HepG2 (cell line): ENCODE results near the gene HSPA1A. TPM values are rescaled to one million over a fixed set of nuclear protein-coding genes. Genes with fewer than 3 reads are reported as not detected.

Source experiments
- BCL6 ChIP-seq: IDR thresholded peaks from 2 replicates; pipeline ENCODE4 v1.6.1; 2016; ENCODE audit warnings: missing genetic modification reagents, missing compliant biosample characterization
- FOXP1 ChIP-seq, 2 experiments: fragments of 450-650 bp in 1 of 2; IDR thresholded peaks; 2 replicates each; pipeline ENCODE4 v1.6.1; 2017 to 2018; ENCODE audit warnings: antibody characterized with exemption in 1 of 2
- GATAD2A ChIP-seq: IDR thresholded peaks from 2 replicates; pipeline ENCODE4 v1.6.1; 2016
- GFI1 ChIP-seq: sonication (generic); formaldehyde crosslinking; IDR thresholded peaks from 2 replicates; pipeline ENCODE4 v1.5.0; 2020; ENCODE audit warnings: missing genetic modification reagents, mild to moderate bottlenecking, borderline replicate concordance
- HDAC2 ChIP-seq: sonication (generic); formaldehyde crosslinking; IDR thresholded peaks from 2 replicates; pipeline ENCODE4 v1.4.0; 2020; ENCODE audit warnings: missing genetic modification reagents
- HDAC6 ChIP-seq: fragments of 200-600 bp; sonication (generic); IDR thresholded peaks from 2 replicates; pipeline ENCODE4 v1.7.0; 2017; ENCODE audit warnings: mild to moderate bottlenecking, antibody characterized with exemption, low read length, low read depth
- HNF4A ChIP-seq: sonication (generic); formaldehyde crosslinking; IDR thresholded peaks from 2 replicates; pipeline ENCODE4 v1.4.0; 2020; ENCODE audit warnings: missing genetic modification reagents
- HNRNPL ChIP-seq: fragments of 200-400 bp; formaldehyde crosslinking; IDR thresholded peaks from 2 replicates; pipeline ENCODE4 v1.6.1; 2017; ENCODE audit warnings: mild to moderate bottlenecking, low read depth, low read length
- HOXA3 ChIP-seq: sonication (generic); formaldehyde crosslinking; IDR thresholded peaks from 2 replicates; pipeline ENCODE4 v1.5.0; 2020; ENCODE audit warnings: missing genetic modification reagents
- KLF16 ChIP-seq, 2 experiments: sonication (generic) in 1 of 2; formaldehyde crosslinking in 1 of 2; IDR thresholded peaks; 2 replicates each; pipeline versions ENCODE4 v1.6.1 to v1.8.0; 2016 to 2023; ENCODE audit warnings: missing genetic modification reagents in 2 of 2, missing compliant biosample characterization in 1 of 2
- KLF6 ChIP-seq: IDR thresholded peaks from 2 replicates; pipeline ENCODE4 v1.8.0; 2016; ENCODE audit warnings: missing biosample characterization, missing genetic modification reagents
- MXD4 ChIP-seq: IDR thresholded peaks from 2 replicates; pipeline ENCODE4 v1.6.1; 2016; ENCODE audit warnings: mild to moderate bottlenecking, missing biosample characterization, missing genetic modification reagents
- MXI1 ChIP-seq: IDR thresholded peaks from 3 replicates; pipeline ENCODE4 v1.6.1; 2012; ENCODE audit warnings: low read depth, low read length, inconsistent platforms, borderline replicate concordance
- NFE2L2 ChIP-seq: fragments of 150-350 bp; IDR thresholded peaks from 2 replicates; pipeline ENCODE4 v1.6.1; 2014; ENCODE audit warnings: low read length
- NONO ChIP-seq, 2 experiments: fragments of 450-650 bp in 1 of 2; sonication (generic) in 1 of 2; formaldehyde crosslinking in 1 of 2; IDR thresholded peaks in 1 of 2; conservative IDR thresholded peaks in 1 of 2; 2 replicates each; pipeline versions ENCODE4 v1.6.1 to v1.8.0; 2017 to 2022; ENCODE audit warnings: mild to moderate bottlenecking in 1 of 2, missing genetic modification reagents in 1 of 2, moderate library complexity in 1 of 2
- SRSF4 ChIP-seq: fragments of 200-400 bp; formaldehyde crosslinking; IDR thresholded peaks from one replicate; pipeline ENCODE4 v1.6.1; 2018; ENCODE audit warnings: mild to moderate bottlenecking, low read depth, low read length, moderate library complexity; ENCODE audit not compliant: poor library complexity, severe bottlenecking
- ZFYVE20 ChIP-seq: sonication (generic); formaldehyde crosslinking; IDR thresholded peaks from 2 replicates; pipeline ENCODE4 v1.8.0; 2023; ENCODE audit warnings: low read depth, mild to moderate bottlenecking, moderate library complexity, missing genetic modification reagents, borderline replicate concordance
- ZNF282 ChIP-seq: fragments of 450-650 bp; IDR thresholded peaks from 2 replicates; pipeline ENCODE4 v1.6.1; 2018; ENCODE audit not compliant: partially characterized antibody
- ZNF296 ChIP-seq: sonication (generic); formaldehyde crosslinking; conservative IDR thresholded peaks from 2 replicates; pipeline ENCODE4 v1.5.0; 2020; ENCODE audit warnings: mild to moderate bottlenecking, missing genetic modification reagents
- ZNF335 ChIP-seq: sonication (generic); formaldehyde crosslinking; IDR thresholded peaks from 2 replicates; pipeline ENCODE4 v1.4.0; 2020; ENCODE audit warnings: missing genetic modification reagents
- ZNF350 ChIP-seq: sonication (generic); formaldehyde crosslinking; IDR thresholded peaks from 2 replicates; pipeline ENCODE4 v1.4.0; 2020; ENCODE audit warnings: mild to moderate bottlenecking, low read depth, missing genetic modification reagents, borderline replicate concordance
- ZNF367 ChIP-seq: sonication (generic); formaldehyde crosslinking; IDR thresholded peaks from 2 replicates; pipeline ENCODE4 v1.4.0; 2020; ENCODE audit warnings: missing genetic modification reagents, borderline replicate concordance
- ZNF484 ChIP-seq: sonication (generic); formaldehyde crosslinking; IDR thresholded peaks from 2 replicates; pipeline ENCODE4 v1.5.1; 2020; ENCODE audit warnings: mild to moderate bottlenecking, low read depth, missing genetic modification reagents, borderline replicate concordance
- ZNF557 ChIP-seq: sonication (generic); formaldehyde crosslinking; IDR thresholded peaks from 2 replicates; pipeline ENCODE4 v1.4.0; 2020; ENCODE audit warnings: missing genetic modification reagents
- ZNF562 ChIP-seq: sonication (generic); formaldehyde crosslinking; IDR thresholded peaks from 2 replicates; pipeline ENCODE4 v1.8.0; 2022; ENCODE audit warnings: missing genetic modification reagents, borderline replicate concordance
- ZNF577 ChIP-seq: sonication (generic); formaldehyde crosslinking; IDR thresholded peaks from 2 replicates; pipeline ENCODE4 v1.4.0; 2020; ENCODE audit warnings: mild to moderate bottlenecking, low read depth, missing genetic modification reagents, borderline replicate concordance
- ZNF746 ChIP-seq: sonication (generic); formaldehyde crosslinking; IDR thresholded peaks from 2 replicates; pipeline ENCODE4 v1.8.0; 2022; ENCODE audit warnings: mild to moderate bottlenecking, missing genetic modification reagents
- polyA plus RNA-seq, 8 experiments: library from polyadenylated mRNA; depleted of rRNA in 3 of 8; stranded (reverse) in 7 of 8; unstranded in 1 of 8; fragments of >200 nt; fragmentation: Illumina TruSeq in 4 of 8; extraction: Trizol in 4 of 8; gene quantifications; 2 replicates each; pipeline versions ENCODE4 v1.2.1 to v1.2.3, GENCODE V29; 2011 to 2016; ENCODE audit warnings: low read depth in 4 of 8, missing spikeins in 1 of 8, mixed read lengths in 1 of 8; ENCODE audit not compliant: insufficient read depth in 1 of 8
- total RNA-seq, 5 experiments: library from RNA; depleted of rRNA; stranded (reverse); fragments of >200 nt; fragmentation: Illumina TruSeq; extraction: Trizol; gene quantifications; 2 replicates each; pipeline ENCODE4 v1.2.3, GENCODE V29; 2016; ENCODE audit warnings: low read depth in 1 of 5
- TF ChIP-seq, protein P1 (sequence below): IDR thresholded peaks from 2 replicates; pipeline ENCODE4 v1.6.1; 2016; ENCODE audit warnings: missing compliant biosample characterization, missing genetic modification reagents, borderline replicate concordance
- TF ChIP-seq, protein P2 (sequence below): sonication (generic); formaldehyde crosslinking; IDR thresholded peaks from 2 replicates; pipeline ENCODE4 v1.9.0; 2021; ENCODE audit warnings: missing genetic modification reagents, borderline replicate concordance

HSPA1A gene
- total and polyA plus RNA-seq, 2 of the 13 experiments (the other 11 are each of a cell fraction or from before 2014, with no cell fraction given), result 44.5 to 85.0 TPM

DNA sequence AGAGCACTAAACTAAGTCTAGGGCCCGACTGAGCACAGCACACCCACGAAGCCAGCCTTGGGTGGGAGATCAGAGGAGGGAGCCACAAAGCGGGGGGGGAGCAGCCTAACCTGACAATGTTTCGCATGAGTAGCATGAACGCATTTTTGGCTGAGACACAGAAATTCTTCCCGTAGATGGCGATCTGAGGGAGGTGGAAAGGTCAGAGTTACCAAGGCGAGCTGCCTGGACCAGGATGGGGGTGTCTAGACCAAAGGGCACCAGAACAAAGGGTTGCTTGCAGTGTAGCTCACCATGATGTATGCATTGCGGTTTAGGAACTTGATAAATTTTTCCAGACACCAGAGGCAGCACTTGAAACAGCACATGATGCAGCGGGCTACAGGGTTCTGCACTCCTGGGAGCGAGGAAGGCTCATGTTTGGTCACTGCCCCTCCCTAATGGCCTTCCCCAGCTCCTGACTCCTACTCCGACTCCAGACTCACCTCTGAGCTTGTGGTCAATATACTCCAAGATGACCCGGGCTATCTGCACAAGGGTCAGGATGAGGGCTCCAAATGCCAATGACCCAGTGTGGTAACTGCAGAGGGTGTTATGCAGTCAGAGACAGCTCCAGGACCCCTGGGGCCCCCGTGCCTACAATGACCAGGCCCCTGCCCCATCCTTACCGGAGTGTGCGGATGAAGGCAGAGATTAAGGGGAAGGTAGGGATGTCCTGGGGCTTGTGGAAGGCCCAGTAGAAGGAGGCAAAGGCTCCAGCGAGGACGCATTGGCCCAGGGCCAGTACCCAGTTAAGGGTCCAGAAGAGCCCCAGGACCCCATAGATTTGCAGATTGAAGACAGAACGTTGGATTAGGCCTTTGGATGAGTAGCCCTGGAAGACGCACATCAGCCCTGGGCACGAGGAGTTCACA lies 50.1 kb downstream of the HSPA1A start (continued):
- TF ChIP-seq KLF16 (CRISPR knock-in tag; IDR thresholded peaks at IDR 0.05), result no peak; a peak in 1 of 4 replicates
- no peak for TF ChIP-seq ZFYVE20 (CRISPR knock-in tag)
- TF ChIP-seq HNRNPL, result no peak
- no peak; the same call in 1 of the 2 replicates for TF ChIP-seq MXD4 (CRISPR knock-in tag)
- TF ChIP-seq NFE2L2, result no peak
- TF ChIP-seq ZNF746 (CRISPR knock-in tag), result peak; percentile 63; the same call in 1 of the 2 replicates
- peak; percentile 53; the same call in 1 of the 2 replicates for TF ChIP-seq KLF6 (CRISPR knock-in tag)
- TF ChIP-seq ZNF282, result no peak
- no peak for TF ChIP-seq SRSF4
- TF ChIP-seq HOXA3, result peak; percentile 89
- peak; percentile 94 for TF ChIP-seq GATAD2A
- TF ChIP-seq HNF4A (CRISPR knock-in tag), result peak; percentile 98
- no peak for TF ChIP-seq FOXP1 (IDR thresholded peaks at IDR 0.05)
- peak; percentile 65; the same call in 1 of the 2 replicates for TF ChIP-seq FOXP1 (CRISPR knock-in tag; IDR thresholded peaks at IDR 0.05)
- no peak for TF ChIP-seq HDAC6
- TF ChIP-seq, protein P1, sequence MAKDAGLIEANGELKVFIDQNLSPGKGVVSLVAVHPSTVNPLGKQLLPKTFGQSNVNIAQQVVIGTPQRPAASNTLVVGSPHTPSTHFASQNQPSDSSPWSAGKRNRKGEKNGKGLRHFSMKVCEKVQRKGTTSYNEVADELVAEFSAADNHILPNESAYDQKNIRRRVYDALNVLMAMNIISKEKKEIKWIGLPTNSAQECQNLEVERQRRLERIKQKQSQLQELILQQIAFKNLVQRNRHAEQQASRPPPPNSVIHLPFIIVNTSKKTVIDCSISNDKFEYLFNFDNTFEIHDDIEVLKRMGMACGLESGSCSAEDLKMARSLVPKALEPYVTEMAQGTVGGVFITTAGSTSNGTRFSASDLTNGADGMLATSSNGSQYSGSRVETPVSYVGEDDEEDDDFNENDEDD, result peak; percentile 64; the same call in 1 of the 2 replicates
- peak; percentile 97 for TF ChIP-seq ZNF335
- TF ChIP-seq NONO (IDR thresholded peaks at IDR 0.05), result no peak
- TF ChIP-seq NONO (CRISPR knock-in tag; conservative IDR thresholded peaks at IDR 0.05), result peak; percentile 63; the same call in 1 of the 2 replicates
- TF ChIP-seq ZNF577 (CRISPR knock-in tag), result no peak
- TF ChIP-seq, protein P2, sequence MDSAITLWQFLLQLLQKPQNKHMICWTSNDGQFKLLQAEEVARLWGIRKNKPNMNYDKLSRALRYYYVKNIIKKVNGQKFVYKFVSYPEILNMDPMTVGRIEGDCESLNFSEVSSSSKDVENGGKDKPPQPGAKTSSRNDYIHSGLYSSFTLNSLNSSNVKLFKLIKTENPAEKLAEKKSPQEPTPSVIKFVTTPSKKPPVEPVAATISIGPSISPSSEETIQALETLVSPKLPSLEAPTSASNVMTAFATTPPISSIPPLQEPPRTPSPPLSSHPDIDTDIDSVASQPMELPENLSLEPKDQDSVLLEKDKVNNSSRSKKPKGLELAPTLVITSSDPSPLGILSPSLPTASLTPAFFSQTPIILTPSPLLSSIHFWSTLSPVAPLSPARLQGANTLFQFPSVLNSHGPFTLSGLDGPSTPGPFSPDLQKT, result no peak
- 0 out of 2 replicates have a peak, but pooled peaks have one; percentile 42 for TF ChIP-seq ZNF557 (CRISPR knock-in tag)
- peak; percentile 93 for TF ChIP-seq BCL6 (CRISPR knock-in tag)
- TF ChIP-seq ZNF350, result peak; percentile 95
- no peak; the same call in 1 of the 2 replicates for TF ChIP-seq GFI1
- no peak for TF ChIP-seq ZNF367 (CRISPR knock-in tag)
- peak; percentile 91 for TF ChIP-seq ZNF296 (CRISPR knock-in tag)
- TF ChIP-seq ZNF484 (CRISPR knock-in tag), result no peak
- TF ChIP-seq MXI1, result peak; percentile 47; the same call in 1 of the 3 replicates
- TF ChIP-seq ZNF562 (CRISPR knock-in tag), result no peak
- peak; percentile 95 for TF ChIP-seq HDAC2 (CRISPR knock-in tag)
